ENCODE results near the gene ZHX3. TPM values are rescaled to one million over a fixed set of nuclear protein-coding genes. Genes with fewer than 3 reads are reported as not detected.

ZHX3 gene
- total and polyA plus RNA-seq, 9 of the 15 experiments (the other 6 are each of a cell fraction or from before 2014, with no cell fraction given): 0.80 to 14.6 (median 4.9) TPM

- TF ChIP-seq, protein P1, sequence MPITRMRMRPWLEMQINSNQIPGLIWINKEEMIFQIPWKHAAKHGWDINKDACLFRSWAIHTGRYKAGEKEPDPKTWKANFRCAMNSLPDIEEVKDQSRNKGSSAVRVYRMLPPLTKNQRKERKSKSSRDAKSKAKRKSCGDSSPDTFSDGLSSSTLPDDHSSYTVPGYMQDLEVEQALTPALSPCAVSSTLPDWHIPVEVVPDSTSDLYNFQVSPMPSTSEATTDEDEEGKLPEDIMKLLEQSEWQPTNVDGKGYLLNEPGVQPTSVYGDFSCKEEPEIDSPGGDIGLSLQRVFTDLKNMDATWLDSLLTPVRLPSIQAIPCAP (CRISPR knock-in tag; IDR thresholded peaks at IDR 0.05; ENCODE audit: borderline replicate concordance): no peak
- TF ChIP-seq ZNF174 (CRISPR knock-in tag; IDR thresholded peaks at IDR 0.05) (no peak), ZSCAN32 (CRISPR knock-in tag; IDR thresholded peaks at IDR 0.05) (no peak), KLF1 (tag; IDR thresholded peaks at IDR 0.05) (no peak), ZBTB1 (CRISPR knock-in tag; IDR thresholded peaks at IDR 0.05; ENCODE audit: borderline replicate concordance, low read depth) (no peak), SMAD3 (CRISPR knock-in tag; conservative IDR thresholded peaks at IDR 0.05) (no peak), HLTF (IDR thresholded peaks at IDR 0.05) (no peak)
These were observed 156.8 kb downstream of the ZHX3 start (continued) for GRCh38 chr20:41160686-41161085.

DNA sequence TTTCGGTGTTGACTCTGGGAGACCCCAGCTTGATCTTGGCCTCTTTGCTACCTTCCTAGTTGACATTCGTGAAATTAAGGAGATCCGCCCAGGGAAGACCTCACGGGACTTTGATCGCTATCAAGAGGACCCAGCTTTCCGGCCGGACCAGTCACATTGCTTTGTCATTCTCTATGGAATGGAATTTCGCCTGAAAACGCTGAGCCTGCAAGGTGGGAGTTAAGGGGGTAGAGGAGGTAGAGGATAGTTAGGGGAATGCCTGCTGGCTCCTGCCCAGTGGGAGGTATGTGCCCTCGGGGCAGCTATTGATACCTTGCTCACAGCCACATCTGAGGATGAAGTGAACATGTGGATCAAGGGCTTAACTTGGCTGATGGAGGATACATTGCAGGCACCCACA lies 158.0 kb downstream of the ZHX3 start:
- ATAC-seq (no peak), DNase-seq (ENCODE audit: extremely low read depth in 1 of 4, low spot score in 3 of 4) (peak in 2 of 4 experiments; percentile 23 to 28), FAIRE-seq (no peak)
- Histone ChIP-seq H3K27me3 (ENCODE audit: control insufficient read depth in 2 of 2, insufficient read depth in 2 of 2, low read length in 2 of 2) (no peaks in the 10 kb centered on the region), H3K9me3 (replicated peaks; ENCODE audit: control insufficient read depth, insufficient read depth, low read depth, low read length) (no peaks in the 10 kb centered on the region), H3K9me1 (ENCODE audit: control insufficient read depth, insufficient read depth, low read length) (peaks cover 13% of the 10 kb centered on the region), H4K20me1 (replicated peaks; ENCODE audit: control insufficient read depth, insufficient read depth, low read length) (peaks cover 45% of the 10 kb centered on the region), H2AFZ (ENCODE audit: low read depth, low read length) (no peak overlapping the region), H3K4me3 (no peak overlapping the region), H3K79me2 (ENCODE audit: control insufficient read depth, insufficient read depth, low read length) (peaks cover 2% of the 10 kb centered on the region; the same call in 2 of the 3 replicates), H3K9ac (ENCODE audit: insufficient read depth in 1 of 2, low read depth in 2 of 2, low read length in 2 of 2) (no peak overlapping the region), H3K27ac (ENCODE audit: extremely low read depth, low read depth, low read length) (no peak overlapping the region), H3K4me1 (replicated peaks in 1 of 2; ENCODE audit: control insufficient read depth in 2 of 2, insufficient read depth in 2 of 2, low read length in 2 of 2) (peaks cover 0 to 11% of the 10 kb centered on the region in 2 experiments; a peak in 3 of 5 replicates), H3K4me2 (ENCODE audit: insufficient read depth, low read length) (peak overlapping the region; percentile 32; the same call in 1 of the 2 replicates), H3K36me3 (ENCODE audit: control insufficient read depth, insufficient read depth, low read length) (peaks cover 37% of the 10 kb centered on the region; the same call in 2 of the 3 replicates)
- intact Hi-C loops (cut with micrococcal nuclease) (no loop called here), in situ Hi-C loops (cut with MboI) (no loop called here)
- BruUV-seq (replicated peaks): no TSS peak
- POLR2A ChIA-PET: interaction anchor here (0.9 to 2.4 kb wide), 3 partner anchors 9 to 16 kb away, joined by 4 to 15 read pairs (median 7); no protein-coding TSS in a partner anchor
- CTCF ChIA-PET (ENCODE audit: low intra/inter-chr PET ratio): no interaction called here
- 46% methylated on average over 10 of the region's 10 CpGs for WGBS (ENCODE audit: insufficient coverage, low coverage, missing lambda C conversion rate)
- no peak for TF ChIP-seq HSF4 (CRISPR knock-in tag; IDR thresholded peaks at IDR 0.05; ENCODE audit: borderline replicate concordance)
- no peak for TF ChIP-seq ZNF586 (CRISPR knock-in tag; conservative IDR thresholded peaks at IDR 0.05)
- TF ChIP-seq PRPF4 (IDR thresholded peaks at IDR 0.05; ENCODE audit: insufficient read depth, low read depth, low read length, poor library complexity, severe bottlenecking): no peak
- peak; percentile 67 for TF ChIP-seq ZNF316 (IDR thresholded peaks at IDR 0.05)
- no peak for TF ChIP-seq SIRT6 (IDR thresholded peaks at IDR 0.05; ENCODE audit: low read depth, low read length)
- no peak for TF ChIP-seq ZNF121 (CRISPR knock-in tag; conservative IDR thresholded peaks at IDR 0.05)
- no peak for TF ChIP-seq ZNF507 (tag; conservative IDR thresholded peaks at IDR 0.05)
- peak; percentile 82 for TF ChIP-seq BHLHE40 (IDR thresholded peaks at IDR 0.05; ENCODE audit: low read length)
- no peak for TF ChIP-seq IRF2 (CRISPR knock-in tag; IDR thresholded peaks at IDR 0.05)
- TF ChIP-seq EHMT2 (IDR thresholded peaks at IDR 0.05): no peak
- no peak for TF ChIP-seq GTF2E2 (tag; IDR thresholded peaks at IDR 0.05)
- no peak for TF ChIP-seq SRSF7 (optimal IDR thresholded peaks at IDR 0.05; ENCODE audit: low read depth, low read length)
- peak; percentile 63 for TF ChIP-seq C11orf30 (IDR thresholded peaks at IDR 0.05; ENCODE audit: low read depth)
- TF ChIP-seq MAFG (tag; conservative IDR thresholded peaks at IDR 0.05): peak; percentile 48; the same call in 1 of the 2 replicates
